ENCODE measurements around the gene PHACTR1.

PHACTR1 gene

GRCh38 chr6:13089296-13089994, 372.9 kb downstream of the PHACTR1 start:
- Histone ChIP-seq H2AFZ (ENCODE audit: low read depth, low read length) (no peak overlapping the region), H3K36me3 (ENCODE audit: insufficient read depth, low read length) (no peaks in the 10 kb centered on the region), H3K27me3 (ENCODE audit: insufficient read depth, low read length) (no peaks in the 10 kb centered on the region), H3K9me3 (ENCODE audit: low read length) (no peaks in the 10 kb centered on the region), H3K4me3 (ENCODE audit: low read length) (no peak overlapping the region), H3K4me1 (ENCODE audit: insufficient read depth, low read length) (no peaks in the 10 kb centered on the region)

GRCh38 chr6:13091192-13091591, 374.6 kb downstream of the PHACTR1 start:
- H3K4me3 ChIP-seq (ENCODE audit: low read length), result no peak overlapping the region
- no peaks in the 10 kb centered on the region for H3K27me3 ChIP-seq (ENCODE audit: insufficient read depth, low read length)
- H3K9me3 ChIP-seq (ENCODE audit: low read length), result no peaks in the 10 kb centered on the region
- no peak overlapping the region for H2AFZ ChIP-seq (ENCODE audit: low read depth, low read length)
- no peaks in the 10 kb centered on the region for H3K4me1 ChIP-seq (ENCODE audit: insufficient read depth, low read length)
- H3K36me3 ChIP-seq (ENCODE audit: insufficient read depth, low read length), result no peaks in the 10 kb centered on the region

GRCh38 chr6:13094781-13095425, 378.3 kb downstream of the PHACTR1 start:
- Histone ChIP-seq H3K36me3 (ENCODE audit: insufficient read depth, low read length) (no peaks in the 10 kb centered on the region), H3K27me3 (ENCODE audit: insufficient read depth, low read length) (no peaks in the 10 kb centered on the region), H2AFZ (ENCODE audit: low read depth, low read length) (no peak overlapping the region), H3K4me3 (ENCODE audit: low read length) (no peak overlapping the region), H3K4me1 (ENCODE audit: insufficient read depth, low read length) (no peaks in the 10 kb centered on the region), H3K9me3 (ENCODE audit: low read length) (no peaks in the 10 kb centered on the region)

GRCh38 chr6:13096084-13096483, 379.5 kb downstream of the PHACTR1 start:
- no peaks in the 10 kb centered on the region for H3K36me3 ChIP-seq (ENCODE audit: insufficient read depth, low read length)
- no peaks in the 10 kb centered on the region for H3K27me3 ChIP-seq (ENCODE audit: insufficient read depth, low read length)
- H2AFZ ChIP-seq (ENCODE audit: low read depth, low read length), result no peak overlapping the region
- H3K4me3 ChIP-seq (ENCODE audit: low read length), result no peak overlapping the region
- no peaks in the 10 kb centered on the region for H3K9me3 ChIP-seq (ENCODE audit: low read length)
- H3K4me1 ChIP-seq (ENCODE audit: insufficient read depth, low read length), result no peaks in the 10 kb centered on the region

GRCh38 chr6:13097454-13097853, 380.9 kb downstream of the PHACTR1 start:
- Histone ChIP-seq H3K36me3 (ENCODE audit: insufficient read depth, low read length) (no peaks in the 10 kb centered on the region), H2AFZ (ENCODE audit: low read depth, low read length) (no peak overlapping the region), H3K4me3 (ENCODE audit: low read length) (no peak overlapping the region), H3K27me3 (ENCODE audit: insufficient read depth, low read length) (peaks cover 2% of the 10 kb centered on the region), H3K4me1 (ENCODE audit: insufficient read depth, low read length) (no peaks in the 10 kb centered on the region), H3K9me3 (ENCODE audit: low read length) (no peaks in the 10 kb centered on the region)

- Histone ChIP-seq H3K4me1 (ENCODE audit: insufficient read depth, low read length) (no peaks in the 10 kb centered on the region), H3K9me3 (ENCODE audit: low read length) (no peaks in the 10 kb centered on the region), H3K4me3 (ENCODE audit: low read length) (no peak overlapping the region), H3K27me3 (ENCODE audit: insufficient read depth, low read length) (peaks cover 2% of the 10 kb centered on the region), H3K36me3 (ENCODE audit: insufficient read depth, low read length) (no peaks in the 10 kb centered on the region), H2AFZ (ENCODE audit: low read depth, low read length) (no peak overlapping the region)
Observed at GRCh38 chr6:13098006-13098405, 381.4 kb downstream of the PHACTR1 start.

- no peaks in the 10 kb centered on the region for H3K4me1 ChIP-seq (ENCODE audit: insufficient read depth, low read length)
- no peaks in the 10 kb centered on the region for H3K9me3 ChIP-seq (ENCODE audit: low read length)
Observed at GRCh38 chr6:13098793-13099570, 382.4 kb downstream of the PHACTR1 start.

GRCh38 chr6:13099771-13100170, 383.2 kb downstream of the PHACTR1 start:
- H3K9me3 ChIP-seq (ENCODE audit: low read length), result no peaks in the 10 kb centered on the region
- H3K4me1 ChIP-seq (ENCODE audit: insufficient read depth, low read length), result no peaks in the 10 kb centered on the region
- no peak overlapping the region for H2AFZ ChIP-seq (ENCODE audit: low read depth, low read length)
- H3K27me3 ChIP-seq (ENCODE audit: insufficient read depth, low read length), result peaks cover 2% of the 10 kb centered on the region
- no peak overlapping the region for H3K4me3 ChIP-seq (ENCODE audit: low read length)
- H3K36me3 ChIP-seq (ENCODE audit: insufficient read depth, low read length), result no peaks in the 10 kb centered on the region

More at GRCh38 chr6:13098793-13099570, 382.4 kb downstream of the PHACTR1 start:
- Histone ChIP-seq H3K4me3 (ENCODE audit: low read length) (no peak overlapping the region), H2AFZ (ENCODE audit: low read depth, low read length) (no peak overlapping the region), H3K27me3 (ENCODE audit: insufficient read depth, low read length) (peaks cover 2% of the 10 kb centered on the region), H3K36me3 (ENCODE audit: insufficient read depth, low read length) (no peaks in the 10 kb centered on the region)

- no peak overlapping the region for H2AFZ ChIP-seq (ENCODE audit: low read depth, low read length)
- H3K9me3 ChIP-seq (ENCODE audit: low read length), result no peaks in the 10 kb centered on the region
- no peak overlapping the region for H3K4me3 ChIP-seq (ENCODE audit: low read length)
- peaks cover 2% of the 10 kb centered on the region for H3K27me3 ChIP-seq (ENCODE audit: insufficient read depth, low read length)
- no peaks in the 10 kb centered on the region for H3K4me1 ChIP-seq (ENCODE audit: insufficient read depth, low read length)
- H3K36me3 ChIP-seq (ENCODE audit: insufficient read depth, low read length), result no peaks in the 10 kb centered on the region
Observed at GRCh38 chr6:13101409-13101808, 384.8 kb downstream of the PHACTR1 start.

- H3K9me3 ChIP-seq (ENCODE audit: low read length), result no peaks in the 10 kb centered on the region
Observed at GRCh38 chr6:13101985-13102384, 385.4 kb downstream of the PHACTR1 start.

GRCh38 chr6:13103169-13103568, 386.6 kb downstream of the PHACTR1 start:
- H2AFZ ChIP-seq (ENCODE audit: low read depth, low read length), result no peak overlapping the region
- no peaks in the 10 kb centered on the region for H3K9me3 ChIP-seq (ENCODE audit: low read length)
- H3K4me1 ChIP-seq (ENCODE audit: insufficient read depth, low read length), result no peaks in the 10 kb centered on the region
- H3K27me3 ChIP-seq (ENCODE audit: insufficient read depth, low read length), result peaks cover 2% of the 10 kb centered on the region
- no peak overlapping the region for H3K4me3 ChIP-seq (ENCODE audit: low read length)
- no peaks in the 10 kb centered on the region for H3K36me3 ChIP-seq (ENCODE audit: insufficient read depth, low read length)

More at GRCh38 chr6:13101985-13102384, 385.4 kb downstream of the PHACTR1 start:
- Histone ChIP-seq H3K27me3 (ENCODE audit: insufficient read depth, low read length) (peaks cover 2% of the 10 kb centered on the region), H3K4me3 (ENCODE audit: low read length) (no peak overlapping the region), H3K36me3 (ENCODE audit: insufficient read depth, low read length) (no peaks in the 10 kb centered on the region), H3K4me1 (ENCODE audit: insufficient read depth, low read length) (no peaks in the 10 kb centered on the region), H2AFZ (ENCODE audit: low read depth, low read length) (no peak overlapping the region)

GRCh38 chr6:13105139-13105538, 388.6 kb downstream of the PHACTR1 start:
- no peaks in the 10 kb centered on the region for H3K36me3 ChIP-seq (ENCODE audit: insufficient read depth, low read length)
- no peak overlapping the region for H3K4me3 ChIP-seq (ENCODE audit: low read length)
- H3K4me1 ChIP-seq (ENCODE audit: insufficient read depth, low read length), result no peaks in the 10 kb centered on the region
- H3K27me3 ChIP-seq (ENCODE audit: insufficient read depth, low read length), result peaks cover 2% of the 10 kb centered on the region
- no peaks in the 10 kb centered on the region for H3K9me3 ChIP-seq (ENCODE audit: low read length)
- H2AFZ ChIP-seq (ENCODE audit: low read depth, low read length), result no peak overlapping the region

GRCh38 chr6:13112921-13113320, 396.4 kb downstream of the PHACTR1 start:
- Histone ChIP-seq H3K4me3 (ENCODE audit: low read length) (no peak overlapping the region), H3K9me3 (ENCODE audit: low read length) (no peaks in the 10 kb centered on the region), H3K36me3 (ENCODE audit: insufficient read depth, low read length) (no peaks in the 10 kb centered on the region), H3K4me1 (ENCODE audit: insufficient read depth, low read length) (no peaks in the 10 kb centered on the region), H3K27me3 (ENCODE audit: insufficient read depth, low read length) (no peaks in the 10 kb centered on the region), H2AFZ (ENCODE audit: low read depth, low read length) (no peak overlapping the region)

Data from neuron (in vitro differentiated cells).